ENCODE data around the gene CLEC4F.

The CLEC4F gene

DNA sequence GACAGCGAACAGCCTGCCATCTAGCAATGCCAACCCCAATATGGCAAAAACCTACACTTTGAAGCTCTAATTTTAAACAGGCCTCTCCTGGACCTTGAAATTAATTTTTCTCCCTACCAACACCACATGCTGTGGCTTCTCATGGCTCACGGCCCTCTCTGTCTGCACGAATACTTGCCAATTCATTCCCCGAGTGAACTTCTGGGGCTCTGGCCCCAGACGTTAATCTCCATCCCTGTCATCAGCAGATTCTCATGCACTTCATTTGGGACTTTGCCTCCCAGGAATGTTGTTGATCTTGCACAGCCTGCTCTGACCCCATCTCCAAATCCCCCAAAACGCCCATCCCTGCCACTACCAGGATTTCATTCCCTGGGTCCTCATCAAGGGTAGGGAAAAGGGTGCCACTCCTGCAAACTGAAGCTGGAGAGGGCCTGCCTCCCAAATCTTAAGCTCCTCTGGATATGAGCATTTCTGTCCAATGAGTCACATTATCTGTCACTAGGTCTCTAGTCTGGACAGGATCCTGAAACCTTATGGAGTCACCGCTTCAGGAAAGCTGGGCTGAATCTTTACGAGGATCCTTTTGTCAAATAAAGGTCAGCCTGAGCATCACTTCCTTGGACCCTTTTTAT lies 40.4 kb downstream of the CLEC4F start:
- DNase-seq: no peak

DNA sequence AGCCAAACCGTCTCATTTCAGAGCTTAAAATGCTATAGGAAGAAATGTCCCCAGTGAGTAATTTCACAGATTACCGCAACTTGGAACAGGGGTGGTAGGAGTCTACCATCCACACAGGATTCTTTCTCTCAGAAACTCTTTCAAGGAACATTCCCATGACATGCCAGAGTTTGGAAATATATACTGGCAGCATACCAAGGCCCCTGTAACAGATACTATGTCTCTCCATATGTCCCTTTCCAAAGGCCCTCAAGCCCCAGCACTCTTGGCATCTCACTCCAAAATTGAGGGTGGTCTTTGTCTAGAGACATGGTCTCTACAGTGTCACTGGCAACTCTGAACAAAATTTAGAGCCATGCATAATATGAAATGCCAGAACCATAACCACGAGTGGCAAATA lies 40.9 kb downstream of the CLEC4F start:
- DNase-seq: no peak

DNA sequence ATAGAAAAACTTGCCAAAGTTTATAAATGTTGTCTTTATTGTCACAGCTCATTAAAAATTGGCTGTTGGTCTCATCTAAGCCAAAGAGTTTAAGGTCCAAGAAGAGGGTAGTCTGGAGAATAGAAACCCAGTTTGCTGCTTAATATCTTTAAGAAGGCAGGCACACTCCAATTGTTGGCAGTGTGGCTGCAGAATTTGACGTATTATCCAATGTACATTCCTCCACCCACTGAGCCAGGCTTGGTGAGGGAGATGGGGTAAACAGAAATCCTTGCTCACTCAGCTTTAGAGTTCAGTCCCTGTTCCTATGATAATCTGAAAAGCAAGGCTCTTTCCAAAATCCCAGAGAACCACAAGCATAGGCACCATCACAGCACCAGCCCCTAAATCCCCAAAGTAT lies 41.7 kb downstream of the CLEC4F start:
- DNase-seq: no peak

DNA sequence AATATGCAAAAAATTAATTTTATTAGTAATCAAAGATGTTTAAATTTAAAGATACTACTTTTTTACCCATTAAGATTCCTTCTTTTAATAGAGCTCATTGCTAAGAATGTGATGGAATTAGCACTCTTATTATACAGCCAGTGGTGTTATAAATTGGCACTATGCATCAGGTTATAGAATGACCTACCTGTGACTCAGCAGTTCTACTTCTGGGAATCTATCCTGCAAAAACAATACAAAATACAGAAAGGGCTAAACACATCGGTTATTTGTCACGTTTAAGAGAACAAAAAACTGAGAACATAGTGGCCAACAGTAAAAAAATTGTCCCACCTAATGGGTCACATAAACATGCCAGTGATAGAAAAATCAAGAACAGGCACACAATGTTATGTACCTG lies 42.9 kb downstream of the CLEC4F start:
- no peak for DNase-seq

DNA sequence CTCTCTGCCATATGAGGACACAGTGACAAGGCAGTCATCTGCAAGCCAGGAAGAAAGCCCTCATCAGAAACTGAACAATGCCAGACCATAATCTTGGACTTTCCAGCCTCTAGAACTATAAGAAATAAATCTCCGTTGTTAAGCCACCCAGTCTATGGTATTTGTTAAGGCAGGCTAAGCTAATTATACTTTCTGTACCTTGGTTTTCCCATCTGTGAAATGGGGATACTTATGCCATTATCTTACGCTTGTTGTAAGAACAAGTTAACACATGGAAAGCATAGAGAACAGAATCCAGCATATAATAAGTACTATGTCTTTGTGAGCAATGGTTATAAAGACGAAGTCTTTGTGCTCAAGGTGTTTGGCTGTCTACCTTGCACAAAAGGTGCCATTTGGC lies 44.1 kb downstream of the CLEC4F start:
- DNase-seq: no peak

DNA sequence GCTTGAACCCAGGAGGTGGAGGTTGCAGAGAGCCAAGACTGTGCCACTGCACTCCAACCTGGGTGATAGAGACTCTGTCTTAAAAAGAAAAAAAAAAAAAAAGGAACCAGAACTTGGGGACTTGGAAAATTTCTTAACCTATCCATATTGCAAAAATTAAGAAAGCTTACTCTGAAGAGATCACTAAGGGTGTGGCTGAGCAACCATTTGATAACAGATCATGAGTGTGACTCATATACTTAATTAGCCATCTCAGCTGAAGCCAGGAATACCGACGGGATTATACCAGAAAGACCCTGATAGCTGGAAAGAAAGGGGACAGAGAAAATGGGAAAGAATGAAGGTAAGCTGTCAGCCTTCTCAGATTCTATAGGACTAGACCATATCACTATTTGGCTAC lies 45.3 kb downstream of the CLEC4F start:
- DNase-seq: no peak

DNA sequence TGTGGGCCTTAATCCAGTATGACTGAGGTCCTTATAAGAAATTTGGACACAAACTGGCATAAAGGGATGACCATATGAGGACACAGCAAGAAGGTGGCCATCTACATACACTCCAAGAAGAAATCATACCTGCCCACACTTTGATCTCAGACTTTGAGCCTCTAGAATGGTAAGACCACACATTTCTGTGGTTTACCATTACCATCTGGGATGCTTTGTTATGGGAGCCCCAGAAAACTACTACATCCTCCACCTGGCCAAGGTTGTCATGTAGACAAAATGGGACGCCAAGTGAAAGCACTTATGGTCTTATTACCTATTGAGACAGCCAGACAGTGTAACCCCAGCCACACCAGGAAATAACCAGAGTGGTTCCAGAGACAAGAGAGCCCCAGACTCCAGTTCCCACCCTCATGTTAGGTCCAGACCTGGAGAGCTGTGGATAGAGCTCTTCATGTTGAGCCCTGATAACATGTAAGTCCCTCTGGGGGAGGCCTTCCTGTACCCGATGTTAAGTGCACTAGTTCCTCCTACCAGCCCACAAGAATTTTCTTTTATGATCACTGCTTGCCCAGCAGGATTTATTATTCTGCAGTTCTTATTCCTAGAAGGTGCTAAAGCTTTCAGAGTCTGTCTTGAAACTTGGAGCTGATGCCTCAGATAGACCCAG lies 47.8 kb downstream of the CLEC4F start:
- DNase-seq: no peak

DNA sequence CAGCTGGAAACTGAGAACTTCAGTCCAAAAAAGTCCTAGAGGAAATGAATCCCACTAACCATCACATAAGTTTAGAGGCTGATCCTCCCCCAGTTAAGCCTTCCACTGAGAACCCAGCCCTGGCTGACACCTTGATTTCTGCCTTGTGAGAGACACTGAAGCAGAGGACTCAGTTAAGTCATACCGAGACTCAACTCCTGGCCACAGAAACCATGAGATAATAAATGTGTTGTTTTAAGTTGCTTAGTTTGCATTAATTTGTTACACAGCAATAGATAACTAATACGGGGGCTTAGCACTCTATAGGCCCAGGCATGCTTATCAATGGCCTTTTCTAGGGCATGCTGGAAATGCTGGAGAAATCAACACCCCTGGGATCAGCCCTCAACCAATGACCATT lies 49.0 kb downstream of the CLEC4F start:
- DNase-seq: no peak

DNA sequence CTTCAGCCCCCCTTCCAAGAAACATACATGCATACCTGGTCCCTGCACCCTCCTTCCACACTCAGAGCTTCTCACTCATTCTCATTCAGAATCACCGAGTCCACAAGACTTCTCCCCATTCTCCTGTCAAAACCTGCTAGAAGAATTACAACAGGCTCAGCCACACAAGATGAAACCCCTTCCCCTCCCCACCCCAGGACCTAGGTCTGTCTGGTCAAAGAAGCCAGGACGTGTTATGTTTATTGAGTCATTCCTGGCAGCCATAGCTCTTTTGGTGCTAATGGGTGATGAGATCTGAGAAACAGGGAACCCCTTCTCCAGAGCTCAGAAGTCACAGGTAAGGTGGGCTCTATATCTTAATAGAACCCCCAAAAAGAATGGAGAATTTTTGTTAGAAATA lies 50.9 kb downstream of the CLEC4F start:
- DNase-seq: no peak

DNA sequence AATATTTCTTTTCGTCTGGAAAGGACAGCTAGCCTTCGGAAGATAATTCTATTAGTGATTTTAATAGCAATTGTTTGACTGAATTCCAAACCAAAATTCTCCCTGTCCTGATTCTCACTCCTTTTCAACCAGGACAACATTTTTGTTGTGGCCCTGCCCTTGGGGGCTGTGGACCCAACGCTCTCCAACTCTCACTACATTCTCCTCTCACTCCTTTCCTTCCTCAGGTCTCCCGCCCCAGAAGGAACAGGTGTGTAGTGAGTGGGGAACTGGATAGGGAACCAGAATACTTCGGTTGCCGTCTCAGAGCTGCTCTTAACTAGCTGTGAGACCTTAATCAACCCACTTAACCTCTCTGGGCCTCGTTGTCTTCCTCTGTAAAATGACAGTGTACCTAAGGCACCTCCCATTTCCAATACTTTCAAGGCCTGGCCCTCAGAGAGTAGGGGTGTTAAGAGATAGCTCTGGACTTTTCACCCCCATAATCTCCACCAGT lies 51.8 kb downstream of the CLEC4F start:
- no peak for DNase-seq

DNA sequence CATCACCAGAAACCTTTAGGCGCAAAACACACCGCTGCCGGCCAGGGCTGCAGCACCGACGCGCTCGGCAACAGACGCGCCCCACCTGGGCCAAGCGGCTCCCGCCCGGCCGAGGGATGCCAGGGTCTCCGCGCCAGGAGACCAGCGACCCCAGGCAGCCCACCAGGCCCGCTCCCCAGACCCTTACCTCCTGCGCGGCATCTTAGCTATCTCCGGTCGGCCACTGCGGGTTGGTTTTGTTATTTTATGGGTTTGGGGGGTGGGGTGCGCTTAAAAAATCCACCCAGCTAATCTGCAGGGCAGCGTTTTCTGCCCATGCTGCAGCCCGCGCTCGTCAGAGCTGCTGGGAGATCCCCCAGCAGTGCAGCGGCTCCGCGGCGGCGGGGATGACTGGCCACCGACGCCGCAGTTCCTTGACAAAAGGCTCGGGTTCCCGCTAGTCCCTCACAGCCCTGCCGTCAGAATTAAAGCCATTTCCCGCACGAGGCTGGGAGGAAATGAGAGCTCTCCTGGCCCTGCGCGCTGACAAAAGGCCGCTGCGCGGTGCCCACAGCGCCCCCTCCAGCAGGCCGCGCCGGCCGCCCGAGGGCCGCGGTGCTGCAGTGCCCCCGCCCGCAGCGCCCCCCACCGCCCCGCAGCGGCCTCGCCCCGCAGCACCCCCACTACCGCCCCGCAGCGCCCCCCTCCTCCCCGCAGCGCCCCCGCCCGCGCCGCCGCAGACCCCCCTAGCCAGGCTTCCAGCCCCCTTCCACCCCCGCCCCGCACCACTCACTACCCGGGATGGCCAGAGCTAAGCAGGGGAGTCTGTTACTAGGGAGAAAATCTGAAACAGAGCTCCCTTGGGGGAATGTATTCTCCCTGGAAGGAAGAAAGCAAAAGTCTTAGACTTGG lies 52.5 kb downstream of the CLEC4F start, which contains the start of gene ADD2:
Gene ADD2, minus strand, starts transcription at position 502 of the 891 bp plus-strand sequence. CDS start 61,792 bp downstream, outside the sequence.
- peak; percentile 69 for DNase-seq

DNA sequence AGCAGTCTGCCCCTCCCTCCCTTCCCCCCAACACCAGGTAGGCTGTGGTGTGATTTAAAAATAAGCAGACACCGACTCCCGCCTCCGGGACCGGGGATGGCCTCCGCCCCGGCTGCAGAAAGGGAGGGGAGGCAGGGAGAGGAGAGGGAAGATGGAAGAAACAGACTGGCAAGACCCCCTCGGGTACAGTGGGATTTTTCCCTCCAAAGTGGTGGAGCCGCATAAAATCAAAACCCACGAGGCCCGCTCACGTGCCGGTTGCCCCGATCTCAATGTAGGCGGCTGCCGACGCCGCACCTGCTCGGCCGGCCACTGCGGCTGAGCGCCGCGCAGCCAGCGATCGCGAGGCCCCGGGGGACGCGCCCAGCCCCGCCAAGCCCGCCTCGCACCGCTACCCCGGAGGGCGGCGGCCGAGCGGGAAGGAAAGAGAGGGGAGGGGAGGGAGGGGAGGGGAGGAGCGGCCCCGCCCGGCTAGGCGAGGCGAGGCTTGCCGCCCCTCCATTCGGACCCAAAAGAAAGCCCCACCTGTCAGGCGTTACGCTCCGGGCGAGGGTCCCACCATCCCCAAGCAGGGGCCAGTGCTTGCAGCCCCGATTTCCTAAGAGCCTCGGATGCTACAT lies 53.2 kb downstream of the CLEC4F start:
- peak; percentile 69 for DNase-seq

DNA sequence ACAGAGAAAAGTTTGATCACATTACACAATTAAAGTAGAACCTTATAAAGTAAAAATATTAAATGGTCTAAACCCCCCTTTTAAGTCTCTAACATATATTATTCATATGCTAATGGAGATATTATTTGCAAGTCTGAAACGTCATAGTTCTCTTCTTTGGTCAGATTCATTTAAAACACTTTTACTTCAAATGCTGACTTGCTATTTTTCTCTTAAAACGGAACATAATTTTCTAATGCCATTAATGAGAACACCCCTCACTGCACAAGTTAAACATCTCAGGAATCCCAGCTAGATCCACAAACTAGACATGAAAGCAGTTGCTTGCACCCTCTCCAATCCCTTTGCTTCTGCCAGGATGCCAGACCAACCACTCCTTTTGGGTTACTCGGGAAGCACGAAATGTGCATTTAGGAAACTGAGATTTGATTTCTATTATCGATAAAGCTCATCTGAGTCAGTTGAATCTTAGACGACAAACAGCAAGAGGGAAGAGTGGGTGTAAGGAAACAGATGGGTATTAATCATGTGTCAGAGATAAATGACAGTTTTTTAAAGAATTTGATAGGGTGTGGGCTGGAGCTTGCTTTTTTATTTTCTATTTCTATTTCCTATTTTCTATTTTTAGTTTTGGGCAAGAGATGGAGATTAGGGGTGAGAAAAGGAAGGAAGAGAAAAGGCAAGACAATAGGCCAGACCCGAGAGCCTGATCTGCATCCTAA lies 53.9 kb downstream of the CLEC4F start:
- no peak for DNase-seq

DNA sequence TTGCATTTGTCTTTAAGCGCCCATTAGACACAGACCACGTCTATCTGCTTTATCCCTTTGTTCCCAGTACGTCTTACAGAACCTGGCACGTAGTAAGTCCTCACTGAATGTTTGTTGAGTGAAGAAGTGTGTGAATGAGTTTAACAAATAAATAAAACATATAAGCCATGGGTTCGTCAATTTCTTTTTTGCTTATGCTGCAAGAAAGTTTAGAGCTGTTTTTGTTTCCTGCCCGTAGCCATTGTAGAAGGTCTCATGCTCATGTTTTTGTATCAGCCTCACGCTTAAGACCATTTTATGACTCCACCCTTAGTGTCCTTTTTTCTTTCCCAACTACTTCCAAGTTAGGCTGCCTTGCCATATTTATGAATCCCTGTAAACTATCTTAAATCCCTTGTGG lies 54.9 kb downstream of the CLEC4F start:
- DNase-seq: no peak

DNA sequence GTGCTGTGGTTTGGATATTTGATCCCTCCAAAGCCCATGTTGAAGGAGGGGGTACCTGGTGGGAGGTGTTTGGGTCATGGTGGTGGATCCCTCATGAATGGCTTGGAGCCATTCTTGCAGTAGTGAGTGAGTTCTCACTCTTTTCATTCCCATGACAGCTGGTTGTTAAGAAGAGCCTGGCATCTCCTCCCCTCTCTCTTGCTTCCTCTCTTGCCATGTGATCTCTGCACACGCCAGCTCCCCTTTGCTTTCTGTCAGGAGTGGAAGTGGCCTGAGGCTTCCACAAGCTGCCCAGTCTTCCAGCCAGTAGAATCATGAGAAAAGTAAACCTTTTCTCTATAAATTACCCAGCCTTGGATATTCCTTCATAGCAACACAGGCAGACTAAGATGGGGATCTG lies 61.0 kb downstream of the CLEC4F start:
- no peak for DNase-seq

Measured in NCI-H1436 (cell line).